AG09309 (cell line): ENCODE measurements around the gene HIGD2B.

Experiments
- DNase-seq: peaks from one replicate; pipeline ENCODE4 v3.0.0-alpha.2; 2010; ENCODE audit warnings: low read depth
- H3K4me3 ChIP-seq: 2 replicates; pipeline ENCODE4 v1.5.1; 2011; ENCODE audit warnings: mild to moderate bottlenecking, low read depth, low read length, moderate library complexity; ENCODE audit not compliant: control insufficient read depth
- TF ChIP-seq, protein P1 (sequence below): IDR thresholded peaks from 2 replicates; pipeline ENCODE4 v1.5.1; 2011; ENCODE audit warnings: mild to moderate bottlenecking, low read depth, low read length, inconsistent platforms; ENCODE audit not compliant: insufficient read depth, control insufficient read depth; ENCODE audit errors: missing control alignments

HIGD2B gene

DNA sequence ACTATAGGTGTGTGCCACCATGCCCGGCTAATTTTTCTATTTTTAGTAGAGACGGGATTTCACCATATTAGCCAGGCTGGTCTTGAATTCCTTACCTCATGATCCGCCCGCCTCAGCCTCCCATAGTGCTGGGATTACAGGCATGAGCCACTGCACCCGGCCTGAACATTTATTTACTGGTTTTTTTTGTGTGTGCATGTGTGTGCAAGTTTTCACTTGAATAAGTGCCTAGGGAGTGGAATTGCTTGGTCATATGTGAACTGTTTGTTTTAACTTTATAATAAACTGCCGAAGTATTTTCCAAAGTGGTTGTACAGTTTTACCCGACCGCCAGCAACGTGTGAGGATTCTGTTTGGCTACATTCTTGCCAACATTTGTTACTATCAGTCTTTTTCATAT is 14.1 kb upstream of the HIGD2B start:
- TF ChIP-seq, protein P1, sequence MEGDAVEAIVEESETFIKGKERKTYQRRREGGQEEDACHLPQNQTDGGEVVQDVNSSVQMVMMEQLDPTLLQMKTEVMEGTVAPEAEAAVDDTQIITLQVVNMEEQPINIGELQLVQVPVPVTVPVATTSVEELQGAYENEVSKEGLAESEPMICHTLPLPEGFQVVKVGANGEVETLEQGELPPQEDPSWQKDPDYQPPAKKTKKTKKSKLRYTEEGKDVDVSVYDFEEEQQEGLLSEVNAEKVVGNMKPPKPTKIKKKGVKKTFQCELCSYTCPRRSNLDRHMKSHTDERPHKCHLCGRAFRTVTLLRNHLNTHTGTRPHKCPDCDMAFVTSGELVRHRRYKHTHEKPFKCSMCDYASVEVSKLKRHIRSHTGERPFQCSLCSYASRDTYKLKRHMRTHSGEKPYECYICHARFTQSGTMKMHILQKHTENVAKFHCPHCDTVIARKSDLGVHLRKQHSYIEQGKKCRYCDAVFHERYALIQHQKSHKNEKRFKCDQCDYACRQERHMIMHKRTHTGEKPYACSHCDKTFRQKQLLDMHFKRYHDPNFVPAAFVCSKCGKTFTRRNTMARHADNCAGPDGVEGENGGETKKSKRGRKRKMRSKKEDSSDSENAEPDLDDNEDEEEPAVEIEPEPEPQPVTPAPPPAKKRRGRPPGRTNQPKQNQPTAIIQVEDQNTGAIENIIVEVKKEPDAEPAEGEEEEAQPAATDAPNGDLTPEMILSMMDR, result no peak
- DNase-seq, result no peak
- H3K4me3 ChIP-seq, result no peak overlapping the region

GRCh38 chr15:72698938-72699337 is 13.0 kb upstream of the HIGD2B start:
- DNase-seq, result no peak
- no peak overlapping the region for H3K4me3 ChIP-seq
- TF ChIP-seq, protein P1, result no peak

GRCh38 chr15:72690938-72691337 is 5.0 kb upstream of the HIGD2B start:
- TF ChIP-seq, protein P1, result no peak
- no peak overlapping the region for H3K4me3 ChIP-seq
- no peak for DNase-seq

DNA sequence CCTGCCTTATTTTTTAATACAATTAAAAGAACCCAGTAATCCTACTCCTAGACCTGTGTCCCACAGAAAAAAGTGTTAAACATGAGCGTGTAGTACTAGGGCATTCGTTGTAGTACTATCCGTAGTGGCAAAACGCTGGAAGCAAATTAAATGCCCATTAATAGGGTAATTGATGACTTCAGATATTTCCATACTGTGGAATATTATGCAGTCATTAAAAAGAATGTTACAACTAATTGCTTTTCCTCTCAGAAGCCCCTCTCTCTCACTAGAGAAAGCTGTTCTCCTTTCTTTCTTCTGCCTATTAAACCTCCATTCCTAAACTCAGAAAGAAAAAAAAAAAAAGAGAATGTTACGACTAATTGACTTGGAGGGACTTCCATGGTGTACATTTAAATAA is 2.7 kb upstream of the HIGD2B start:
- no peak for DNase-seq
- TF ChIP-seq, protein P1, result no peak
- no peak overlapping the region for H3K4me3 ChIP-seq

DNA sequence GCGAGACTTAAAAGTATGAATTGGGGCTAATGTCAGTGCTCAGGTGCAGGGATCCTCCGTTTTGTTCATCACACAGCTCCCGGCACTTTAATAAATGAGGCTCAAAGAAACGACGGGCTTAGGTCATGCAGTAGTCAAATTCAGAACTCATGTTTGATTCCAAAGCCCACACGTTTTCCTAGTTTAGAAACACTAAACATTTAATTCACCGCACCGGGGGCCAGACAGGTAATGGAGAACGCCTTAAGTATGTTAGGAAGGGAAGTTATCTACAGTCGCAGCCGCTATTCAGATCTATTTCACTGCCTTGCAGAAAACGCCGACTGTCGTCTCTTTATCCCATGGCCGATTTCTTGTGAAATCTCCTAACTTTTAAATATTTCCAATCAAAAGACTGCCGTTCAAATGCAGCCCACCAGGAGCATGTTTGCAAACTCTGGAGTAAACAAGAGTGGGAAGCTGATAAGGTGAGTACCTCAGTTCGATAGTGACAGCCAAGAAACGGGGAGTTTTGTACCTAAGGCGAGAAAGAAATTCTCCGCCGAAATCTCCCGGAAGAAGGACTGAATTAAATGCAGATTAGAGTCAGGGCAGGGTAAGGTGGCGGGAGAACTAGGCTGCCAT is 569 bp downstream of the HIGD2B start:
- peak overlapping the region; percentile 74 for H3K4me3 ChIP-seq
- DNase-seq, result no peak
- TF ChIP-seq, protein P1, result no peak

DNA sequence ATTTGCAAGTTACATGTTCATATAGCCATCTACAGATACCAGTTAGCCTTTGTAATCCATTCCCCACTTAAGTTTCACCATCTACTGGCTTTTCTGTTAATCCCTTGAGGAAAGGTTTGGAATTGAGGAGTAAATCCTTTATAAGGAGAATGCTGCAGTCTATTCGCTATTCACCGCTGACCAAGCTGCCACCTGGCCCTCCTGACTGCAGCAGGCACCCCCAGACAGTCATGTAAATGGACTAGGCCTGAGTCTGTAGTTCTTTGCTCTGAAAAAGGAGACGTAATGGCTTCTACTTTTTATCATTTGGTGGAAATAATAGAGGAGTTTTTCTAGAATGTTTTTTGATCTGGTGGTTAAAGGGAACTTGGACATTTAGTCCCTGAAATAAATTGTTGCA is 3.2 kb downstream of the HIGD2B start:
- no peak for DNase-seq
- H3K4me3 ChIP-seq, result no peak overlapping the region
- TF ChIP-seq, protein P1, result no peak
